ENCODE results near the gene RXFP4. TPM values are rescaled to one million over a fixed set of nuclear protein-coding genes. Genes with fewer than 3 reads are reported as not detected.
A peak's percentile ranks its signal among the peaks of the same experiment; 100 is the strongest.

Gene RXFP4
- total and polyA plus RNA-seq, 9 of the 15 experiments (the other 6 are each of a cell fraction or from before 2014, with no cell fraction given) = 0.64 TPM; not detected in 8

- TF ChIP-seq ZNF318 (IDR thresholded peaks at IDR 0.05; ENCODE audit: borderline replicate concordance in 1 of 2, low read depth in 1 of 2) (0 out of 4 replicates have a peak, but pooled peaks of 1 of the 2 experiments have one; percentile 23), KDM1A (IDR thresholded peaks at IDR 0.05) (no peak), ZNF586 (CRISPR knock-in tag; conservative IDR thresholded peaks at IDR 0.05) (no peak), FOXJ3 (CRISPR knock-in tag; IDR thresholded peaks at IDR 0.05) (no peak), RBFOX2 (IDR thresholded peaks at IDR 0.05; ENCODE audit: low read depth, low read length) (peak; percentile 62), RCOR1 (IDR thresholded peaks at IDR 0.05; ENCODE audit: borderline replicate concordance in 1 of 2, low read depth in 2 of 2, low read length in 2 of 2) (peak in 1 of 2 experiments; percentile 65; a peak in 2 of 4 replicates), BHLHE40 (IDR thresholded peaks at IDR 0.05; ENCODE audit: low read length) (0 out of 2 replicates have a peak, but pooled peaks have one; percentile 6), ZNF140 (CRISPR knock-in tag; IDR thresholded peaks at IDR 0.05) (no peak)
- TF ChIP-seq, protein P1, sequence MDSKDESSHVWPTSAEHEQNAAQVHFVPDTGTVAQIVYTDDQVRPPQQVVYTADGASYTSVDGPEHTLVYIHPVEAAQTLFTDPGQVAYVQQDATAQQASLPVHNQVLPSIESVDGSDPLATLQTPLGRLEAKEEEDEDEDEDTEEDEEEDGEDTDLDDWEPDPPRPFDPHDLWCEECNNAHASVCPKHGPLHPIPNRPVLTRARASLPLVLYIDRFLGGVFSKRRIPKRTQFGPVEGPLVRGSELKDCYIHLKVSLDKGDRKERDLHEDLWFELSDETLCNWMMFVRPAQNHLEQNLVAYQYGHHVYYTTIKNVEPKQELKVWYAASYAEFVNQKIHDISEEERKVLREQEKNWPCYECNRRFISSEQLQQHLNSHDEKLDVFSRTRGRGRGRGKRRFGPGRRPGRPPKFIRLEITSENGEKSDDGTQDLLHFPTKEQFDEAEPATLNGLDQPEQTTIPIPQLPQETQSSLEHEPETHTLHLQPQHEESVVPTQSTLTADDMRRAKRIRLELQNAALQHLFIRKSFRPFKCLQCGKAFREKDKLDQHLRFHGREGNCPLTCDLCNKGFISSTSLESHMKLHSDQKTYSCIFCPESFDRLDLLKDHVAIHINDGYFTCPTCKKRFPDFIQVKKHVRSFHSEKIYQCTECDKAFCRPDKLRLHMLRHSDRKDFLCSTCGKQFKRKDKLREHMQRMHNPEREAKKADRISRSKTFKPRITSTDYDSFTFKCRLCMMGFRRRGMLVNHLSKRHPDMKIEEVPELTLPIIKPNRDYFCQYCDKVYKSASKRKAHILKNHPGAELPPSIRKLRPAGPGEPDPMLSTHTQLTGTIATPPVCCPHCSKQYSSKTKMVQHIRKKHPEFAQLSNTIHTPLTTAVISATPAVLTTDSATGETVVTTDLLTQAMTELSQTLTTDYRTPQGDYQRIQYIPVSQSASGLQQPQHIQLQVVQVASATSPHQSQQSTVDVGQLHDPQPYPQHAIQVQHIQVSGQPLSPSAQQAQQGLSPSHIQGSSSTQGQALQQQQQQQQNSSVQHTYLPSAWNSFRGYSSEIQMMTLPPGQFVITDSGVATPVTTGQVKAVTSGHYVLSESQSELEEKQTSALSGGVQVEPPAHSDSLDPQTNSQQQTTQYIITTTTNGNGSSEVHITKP (IDR thresholded peaks at IDR 0.05; ENCODE audit: partially characterized antibody) = peak; percentile 49
- TF ChIP-seq, protein P2, sequence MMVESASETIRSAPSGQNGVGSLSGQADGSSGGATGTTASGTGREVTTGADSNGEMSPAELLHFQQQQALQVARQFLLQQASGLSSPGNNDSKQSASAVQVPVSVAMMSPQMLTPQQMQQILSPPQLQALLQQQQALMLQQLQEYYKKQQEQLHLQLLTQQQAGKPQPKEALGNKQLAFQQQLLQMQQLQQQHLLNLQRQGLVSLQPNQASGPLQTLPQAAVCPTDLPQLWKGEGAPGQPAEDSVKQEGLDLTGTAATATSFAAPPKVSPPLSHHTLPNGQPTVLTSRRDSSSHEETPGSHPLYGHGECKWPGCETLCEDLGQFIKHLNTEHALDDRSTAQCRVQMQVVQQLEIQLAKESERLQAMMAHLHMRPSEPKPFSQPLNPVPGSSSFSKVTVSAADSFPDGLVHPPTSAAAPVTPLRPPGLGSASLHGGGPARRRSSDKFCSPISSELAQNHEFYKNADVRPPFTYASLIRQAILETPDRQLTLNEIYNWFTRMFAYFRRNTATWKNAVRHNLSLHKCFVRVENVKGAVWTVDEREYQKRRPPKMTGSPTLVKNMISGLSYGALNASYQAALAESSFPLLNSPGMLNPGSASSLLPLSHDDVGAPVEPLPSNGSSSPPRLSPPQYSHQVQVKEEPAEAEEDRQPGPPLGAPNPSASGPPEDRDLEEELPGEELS (CRISPR knock-in tag; IDR thresholded peaks at IDR 0.05; ENCODE audit: borderline replicate concordance) = no peak
These were observed 38.3 kb downstream of the RXFP4 start (continued) for GRCh38 chr1:155979597-155980343.
